ENCODE results near the gene ZNF30.
"Not testable (repeated sequence)": the region's sequence is repeated elsewhere in the genome, so short reads cannot be mapped to it uniquely, and the experiment has no call there.

Gene ZNF30

GRCh38 chr19:34984287-34984686 is 57.6 kb downstream of the ZNF30 start:
- no peak for DNase-seq (ENCODE audit: low read depth)

GRCh38 chr19:34985249-34986022 is 58.7 kb downstream of the ZNF30 start:
- H3K4me3 ChIP-seq (ENCODE audit: control insufficient read depth, low read depth, low read length), result no peak overlapping the region
- DNase-seq (ENCODE audit: low read depth), result peak; percentile 33
- TF ChIP-seq, protein P1, sequence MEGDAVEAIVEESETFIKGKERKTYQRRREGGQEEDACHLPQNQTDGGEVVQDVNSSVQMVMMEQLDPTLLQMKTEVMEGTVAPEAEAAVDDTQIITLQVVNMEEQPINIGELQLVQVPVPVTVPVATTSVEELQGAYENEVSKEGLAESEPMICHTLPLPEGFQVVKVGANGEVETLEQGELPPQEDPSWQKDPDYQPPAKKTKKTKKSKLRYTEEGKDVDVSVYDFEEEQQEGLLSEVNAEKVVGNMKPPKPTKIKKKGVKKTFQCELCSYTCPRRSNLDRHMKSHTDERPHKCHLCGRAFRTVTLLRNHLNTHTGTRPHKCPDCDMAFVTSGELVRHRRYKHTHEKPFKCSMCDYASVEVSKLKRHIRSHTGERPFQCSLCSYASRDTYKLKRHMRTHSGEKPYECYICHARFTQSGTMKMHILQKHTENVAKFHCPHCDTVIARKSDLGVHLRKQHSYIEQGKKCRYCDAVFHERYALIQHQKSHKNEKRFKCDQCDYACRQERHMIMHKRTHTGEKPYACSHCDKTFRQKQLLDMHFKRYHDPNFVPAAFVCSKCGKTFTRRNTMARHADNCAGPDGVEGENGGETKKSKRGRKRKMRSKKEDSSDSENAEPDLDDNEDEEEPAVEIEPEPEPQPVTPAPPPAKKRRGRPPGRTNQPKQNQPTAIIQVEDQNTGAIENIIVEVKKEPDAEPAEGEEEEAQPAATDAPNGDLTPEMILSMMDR (conservative IDR thresholded peaks at IDR 0.05; ENCODE audit: control insufficient read depth, insufficient read depth, low read depth, low read length), result no peak

More at GRCh38 chr19:34984287-34984686, 57.6 kb downstream of the ZNF30 start:
- H3K4me3 ChIP-seq (ENCODE audit: control insufficient read depth, low read depth, low read length), result no peak overlapping the region
- TF ChIP-seq, protein P1 (conservative IDR thresholded peaks at IDR 0.05; ENCODE audit: control insufficient read depth, insufficient read depth, low read depth, low read length), result no peak

DNA sequence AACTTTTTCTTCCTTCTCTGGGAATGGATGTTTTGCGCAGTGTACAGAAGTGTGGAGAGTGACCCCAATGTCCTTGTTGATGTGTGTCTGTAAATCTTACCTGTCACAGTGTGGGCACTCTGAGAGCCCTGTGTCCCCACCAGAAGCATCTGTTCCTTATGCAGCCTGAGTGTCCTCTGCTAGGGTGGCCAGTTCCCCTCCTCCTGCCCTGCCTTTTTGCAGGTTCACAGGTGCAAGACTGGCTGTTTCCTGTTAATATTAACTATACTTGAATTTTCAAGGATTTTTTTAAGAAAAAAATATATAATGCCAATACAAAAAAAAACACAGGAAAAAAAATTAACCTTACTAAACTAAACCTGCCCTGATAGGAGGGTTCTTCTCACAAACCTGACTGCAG is 61.4 kb downstream of the ZNF30 start:
- no peak for DNase-seq (ENCODE audit: low read depth)

DNA sequence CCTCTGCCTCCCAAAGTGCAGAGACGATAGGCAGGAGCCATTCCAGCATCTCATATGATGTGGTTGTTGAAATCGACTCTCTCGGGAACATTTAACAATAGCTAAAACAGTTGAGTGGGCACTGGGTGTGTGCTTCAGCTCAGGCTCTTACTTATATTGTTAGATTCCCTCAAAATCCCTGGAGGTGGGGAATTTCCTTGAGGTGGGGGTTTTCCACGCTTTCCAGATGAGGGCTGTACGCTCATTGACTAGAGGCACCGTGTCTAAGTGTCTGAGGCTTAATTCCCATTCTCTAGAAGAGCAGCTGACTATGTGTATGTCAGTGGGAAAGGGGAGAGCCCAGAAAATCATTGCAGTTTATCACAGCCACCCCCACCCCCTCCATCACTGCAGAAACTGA is 62.6 kb downstream of the ZNF30 start:
- DNase-seq (ENCODE audit: low read depth), result no peak
- no peak overlapping the region for H3K4me3 ChIP-seq (ENCODE audit: control insufficient read depth, low read depth, low read length)
- TF ChIP-seq, protein P1 (conservative IDR thresholded peaks at IDR 0.05; ENCODE audit: control insufficient read depth, insufficient read depth, low read depth, low read length), result no peak

More for the DNA sequence above, 61.4 kb downstream of the ZNF30 start:
- TF ChIP-seq, protein P1 (conservative IDR thresholded peaks at IDR 0.05; ENCODE audit: control insufficient read depth, insufficient read depth, low read depth, low read length), result no peak
- H3K4me3 ChIP-seq (ENCODE audit: control insufficient read depth, low read depth, low read length), result no peak overlapping the region

DNA sequence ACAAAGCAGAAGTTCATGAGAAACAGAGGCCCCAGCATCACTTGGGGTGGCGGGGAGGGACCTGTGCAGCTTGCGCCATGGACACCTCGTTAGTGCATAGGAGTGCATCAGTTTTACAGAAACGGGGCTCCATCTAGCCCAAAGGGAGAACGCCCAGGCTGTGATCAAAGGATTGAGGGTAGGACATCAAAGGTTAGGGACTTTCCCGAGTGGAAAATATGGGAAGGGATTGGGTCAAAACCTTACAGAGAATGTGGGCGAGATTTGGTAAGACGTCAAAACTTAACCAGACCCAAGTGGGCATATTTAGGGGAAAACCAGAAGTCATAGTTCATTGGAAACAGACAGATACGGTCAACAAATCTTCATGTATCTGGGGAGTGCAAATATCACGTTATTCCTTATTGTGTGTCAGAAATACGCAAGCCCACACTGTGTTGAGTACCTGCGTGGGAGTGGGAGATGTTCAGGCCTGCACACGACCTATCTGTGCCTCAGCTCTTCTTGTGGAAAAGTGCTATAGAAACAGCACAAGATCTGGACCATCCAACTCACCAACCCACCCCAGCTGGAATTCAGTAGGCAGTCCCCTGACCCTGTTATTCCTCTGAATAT is 64.0 kb downstream of the ZNF30 start:
- TF ChIP-seq, protein P1 (conservative IDR thresholded peaks at IDR 0.05; ENCODE audit: control insufficient read depth, insufficient read depth, low read depth, low read length), result no peak
- no peak overlapping the region for H3K4me3 ChIP-seq (ENCODE audit: control insufficient read depth, low read depth, low read length)
- no peak for DNase-seq (ENCODE audit: low read depth)

GRCh38 chr19:34991542-34992333 is 65.0 kb downstream of the ZNF30 start:
- DNase-seq (ENCODE audit: low read depth), result no peak
- H3K4me3 ChIP-seq (ENCODE audit: control insufficient read depth, low read depth, low read length), result no peak overlapping the region
- TF ChIP-seq, protein P1 (conservative IDR thresholded peaks at IDR 0.05; ENCODE audit: control insufficient read depth, insufficient read depth, low read depth, low read length), result no peak

- H3K4me3 ChIP-seq (ENCODE audit: control insufficient read depth, low read depth, low read length); DNase-seq (ENCODE audit: low read depth): not testable (repeated sequence)
Observed at GRCh38 chr19:34992582-34992981, 65.9 kb downstream of the ZNF30 start.
